Lower leg skin (tissue), 4 donors: ENCODE measurements around the gene TICAM2. TPM values are rescaled to one million over a fixed set of nuclear protein-coding genes. Genes with fewer than 3 reads are reported as not detected.

Experiments
- DNase-seq, 2 donors: peaks; one replicate each; pipeline ENCODE4 v3.0.0-alpha.2; 2019; ENCODE audit warnings: low spot score in 2 of 2
- H3K4me3 ChIP-seq: fragments of 200-600 bp; sonication (generic); 2 replicates; pipeline ENCODE4 v1.5.1; 2017; ENCODE audit warnings: mild to moderate bottlenecking, low read depth; ENCODE audit not compliant: poor library complexity, severe bottlenecking
- POLR2A ChIP-seq, 2 donors: fragments of 450-650 bp; IDR thresholded peaks; one replicate each; pipeline ENCODE4 v1.6.1; 2016 to 2017; ENCODE audit warnings: antibody characterized with exemption in 2 of 2, mild to moderate bottlenecking in 1 of 2, moderate library complexity in 1 of 2
- WGBS, 2 donors: methylation state at CpG; one replicate each; pipeline ENCODE4 v1.1.5; 2018; 5-methylcytosine and 5-hydroxymethylcytosine counted together
- intact Hi-C: fragments of 100-400 bp; cut with DNase I; formaldehyde crosslinking; loops from one replicate; pipeline ENCODE4 v1.15.0; 2023; ENCODE audit warnings: low total_unique reads
- total RNA-seq, 4 donors: library from RNA; depleted of rRNA; stranded (reverse); fragments of >200 nt; gene quantifications; one replicate each; pipeline ENCODE4 v1.1.0, GENCODE V29; 2016
- TF ChIP-seq, protein P1 (sequence below), 3 donors: fragments of 450-650 bp; IDR thresholded peaks; one replicate each; pipeline ENCODE4 v1.5.1; 2016; ENCODE audit warnings: antibody characterized with exemption in 3 of 3, mild to moderate bottlenecking in 3 of 3, moderate library complexity in 2 of 3

TICAM2 gene
- total RNA-seq, 4 donors from 2014 or later, result 0.39 to 0.72 TPM; not detected in 2

DNA sequence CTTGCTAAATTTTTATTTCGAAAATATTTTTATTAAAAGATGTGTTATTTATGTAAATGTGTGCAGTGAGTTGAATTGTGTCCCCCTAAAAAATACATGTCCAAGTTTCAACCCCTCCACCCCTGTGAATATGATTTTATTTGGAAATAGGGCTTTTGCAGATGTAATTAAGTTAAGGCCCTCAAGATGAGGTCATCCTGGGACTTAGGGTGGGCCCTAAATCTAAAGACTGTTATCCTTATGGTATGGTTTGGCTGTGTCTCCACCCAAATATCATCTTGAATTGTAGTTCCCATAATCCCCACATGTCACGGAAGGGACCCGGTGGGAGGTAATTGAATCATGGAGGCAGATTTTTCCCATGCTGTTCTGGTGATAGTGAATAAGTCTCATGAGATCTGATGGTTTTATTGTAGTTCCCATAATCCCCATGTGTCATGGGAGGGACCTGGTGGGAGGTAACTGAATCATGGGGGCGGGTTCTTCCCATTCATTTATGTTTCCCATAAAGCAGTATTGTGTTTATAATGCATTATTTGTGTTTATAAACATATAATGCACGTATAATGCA is 25.1 kb upstream of the TICAM2 start:
- no peak for TF ChIP-seq POLR2A (IDR thresholded peaks at IDR 0.05)
- TF ChIP-seq, protein P1, sequence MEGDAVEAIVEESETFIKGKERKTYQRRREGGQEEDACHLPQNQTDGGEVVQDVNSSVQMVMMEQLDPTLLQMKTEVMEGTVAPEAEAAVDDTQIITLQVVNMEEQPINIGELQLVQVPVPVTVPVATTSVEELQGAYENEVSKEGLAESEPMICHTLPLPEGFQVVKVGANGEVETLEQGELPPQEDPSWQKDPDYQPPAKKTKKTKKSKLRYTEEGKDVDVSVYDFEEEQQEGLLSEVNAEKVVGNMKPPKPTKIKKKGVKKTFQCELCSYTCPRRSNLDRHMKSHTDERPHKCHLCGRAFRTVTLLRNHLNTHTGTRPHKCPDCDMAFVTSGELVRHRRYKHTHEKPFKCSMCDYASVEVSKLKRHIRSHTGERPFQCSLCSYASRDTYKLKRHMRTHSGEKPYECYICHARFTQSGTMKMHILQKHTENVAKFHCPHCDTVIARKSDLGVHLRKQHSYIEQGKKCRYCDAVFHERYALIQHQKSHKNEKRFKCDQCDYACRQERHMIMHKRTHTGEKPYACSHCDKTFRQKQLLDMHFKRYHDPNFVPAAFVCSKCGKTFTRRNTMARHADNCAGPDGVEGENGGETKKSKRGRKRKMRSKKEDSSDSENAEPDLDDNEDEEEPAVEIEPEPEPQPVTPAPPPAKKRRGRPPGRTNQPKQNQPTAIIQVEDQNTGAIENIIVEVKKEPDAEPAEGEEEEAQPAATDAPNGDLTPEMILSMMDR (IDR thresholded peaks at IDR 0.05), result no peak
- intact Hi-C loops, result no loop called here
- 68 to 73% methylated on average over 5 of the region's 5 CpGs for WGBS, 2 donors

DNA sequence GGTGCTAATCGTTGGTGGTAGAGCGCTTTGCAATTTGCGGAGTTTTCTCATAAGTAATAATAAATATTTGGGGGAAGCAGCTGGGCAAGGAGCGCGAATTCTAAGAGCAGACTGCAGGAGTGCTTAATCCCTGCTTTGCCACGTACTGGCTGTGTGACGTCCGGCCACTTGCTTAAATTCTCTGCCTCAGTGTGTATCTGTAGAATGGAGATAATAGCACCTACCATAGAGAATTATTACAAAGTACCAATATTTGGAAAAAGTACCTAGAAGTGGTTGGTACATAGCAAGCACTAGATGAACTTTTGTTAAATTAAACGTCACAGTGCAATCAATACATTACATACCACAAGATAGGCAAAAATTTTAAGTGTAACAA is 24.2 kb upstream of the TICAM2 start:
- TF ChIP-seq POLR2A (IDR thresholded peaks at IDR 0.05), result no peak
- TF ChIP-seq, protein P1 (IDR thresholded peaks at IDR 0.05), result no peak
- WGBS, 2 donors, result 0% methylated on average over 9 of the region's 9 CpGs
- peak overlapping the region; percentile 32 for H3K4me3 ChIP-seq
- intact Hi-C loops, result no loop called here
- no peak for DNase-seq

More for the DNA sequence above, 25.1 kb upstream of the TICAM2 start:
- no peak overlapping the region for H3K4me3 ChIP-seq
- DNase-seq, result no peak

DNA sequence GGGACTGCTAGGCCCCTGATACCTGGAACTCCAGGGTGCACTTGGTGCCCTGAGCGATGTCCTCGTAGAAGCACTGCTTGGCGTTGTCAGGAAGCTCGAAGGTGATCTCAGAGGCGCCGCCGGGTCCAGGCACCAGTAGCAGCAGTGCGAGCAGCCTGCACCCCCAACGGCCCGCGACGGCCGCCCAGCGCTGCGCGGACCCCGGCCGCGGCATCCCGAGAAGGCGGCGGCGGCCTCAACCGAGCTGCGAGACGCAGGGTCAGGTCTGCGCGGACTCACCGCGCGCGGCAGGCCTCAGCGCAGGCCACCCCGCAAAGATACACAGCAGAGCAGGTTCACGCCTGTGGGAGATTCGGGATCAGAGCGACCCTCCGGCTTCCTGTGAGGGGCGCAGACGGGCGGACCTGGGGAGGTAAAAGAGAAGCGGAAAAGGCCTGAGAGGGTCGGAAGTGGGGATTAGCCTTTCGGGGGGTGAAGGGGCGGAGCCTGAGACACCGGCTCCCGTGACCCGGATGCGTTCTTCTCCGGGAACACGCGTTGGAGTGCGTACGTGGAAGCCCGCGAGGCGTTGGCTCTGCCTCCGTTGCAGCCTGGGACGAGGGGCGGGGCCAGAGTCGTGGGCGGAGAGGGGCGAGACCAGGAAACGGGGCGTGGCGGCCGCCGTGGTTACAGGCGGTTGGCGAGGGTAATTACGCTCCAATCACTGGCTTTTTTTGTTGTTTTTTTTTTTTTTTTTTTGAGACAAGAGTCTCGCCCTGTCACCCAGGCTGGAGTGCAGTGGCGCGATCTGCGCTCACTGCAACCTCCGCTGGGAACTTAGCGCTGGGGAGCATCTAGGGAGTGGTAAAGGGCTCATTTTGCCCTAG is 23.5 kb upstream of the TICAM2 start, which contains the start of gene TMED7:
TMED7 (minus strand) TSS at position 458 of the 866 bp plus-strand sequence; CDS start at position 214, 244 bp downstream.
- WGBS, 2 donors, result 1% methylated on average over 47 to 67 of the region's 77 CpGs
- TF ChIP-seq, protein P1 (IDR thresholded peaks at IDR 0.05), result no peak
- TF ChIP-seq POLR2A (IDR thresholded peaks at IDR 0.05), result peak in 1 of 2 donors; percentile 37
- peak within 1 kb of the TSS; percentile 93 for H3K4me3 ChIP-seq
- peak; percentile 99 to 100 for DNase-seq
- intact Hi-C loops, result no loop called here

DNA sequence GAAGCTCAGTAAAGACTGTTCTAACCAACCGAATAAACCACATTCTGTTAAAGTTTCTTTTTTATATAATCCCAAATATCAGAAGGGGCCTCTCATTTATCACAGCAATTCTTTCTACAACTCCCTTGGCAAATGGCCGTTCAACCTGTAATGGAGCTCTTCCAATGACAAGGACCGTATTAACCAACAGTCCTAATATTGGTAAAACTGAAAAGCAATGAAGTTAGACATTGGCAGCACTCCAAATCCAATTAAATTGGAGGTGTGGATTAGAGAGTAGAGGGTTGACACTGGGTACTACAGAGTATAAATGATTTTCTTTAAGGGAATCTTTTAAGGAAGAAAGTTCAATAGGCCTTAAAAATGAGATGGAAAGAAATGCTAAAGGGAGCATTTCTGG is 22.7 kb upstream of the TICAM2 start:
- TF ChIP-seq, protein P1 (IDR thresholded peaks at IDR 0.05), result no peak
- TF ChIP-seq POLR2A (IDR thresholded peaks at IDR 0.05), result no peak
- 16 to 24% methylated on average over 3 of the region's 3 CpGs for WGBS, 2 donors
- intact Hi-C loops, result no loop called here
- H3K4me3 ChIP-seq, result peak overlapping the region; percentile 93
- no peak for DNase-seq

DNA sequence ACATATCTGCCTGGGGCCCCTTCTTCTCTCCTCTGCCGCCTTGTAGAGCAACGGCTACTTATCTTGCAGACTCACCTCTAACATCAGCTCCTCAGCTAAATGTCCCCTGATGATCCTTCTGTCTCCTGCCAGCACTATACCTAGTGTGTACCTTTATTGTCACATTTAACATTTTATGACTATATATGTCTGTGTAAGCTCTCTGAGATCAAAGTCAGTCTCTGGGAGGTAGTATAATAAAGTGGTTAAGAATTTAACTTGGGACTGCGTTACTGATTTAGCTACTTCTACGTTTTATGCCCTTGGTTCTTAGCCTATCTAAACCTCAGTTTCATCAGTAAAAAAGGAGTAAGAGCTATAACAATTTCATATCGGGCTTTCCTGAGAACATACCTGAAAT is 21.4 kb upstream of the TICAM2 start:
- TF ChIP-seq, protein P1 (IDR thresholded peaks at IDR 0.05), result no peak
- TF ChIP-seq POLR2A (IDR thresholded peaks at IDR 0.05), result no peak
- no peak overlapping the region for H3K4me3 ChIP-seq
- DNase-seq, result no peak
- 50 to 55% methylated on average over 5 of the region's 5 CpGs for WGBS, 2 donors
- intact Hi-C loops, result no loop called here
